GM23338 (cell line): ENCODE data around the gene APOLD1. TPM values are rescaled to one million over a fixed set of nuclear protein-coding genes. Genes with fewer than 3 reads are reported as not detected.

Source experiments
- ATAC-seq: fragments of 200-7000 bp; cut with Tn5 transposase; 3 replicates; pipeline ENCODE4 v1.9.1; 2020
- DNase-seq: peaks from one replicate; pipeline ENCODE4 v3.0.0-alpha.2; 2015; ENCODE audit warnings: low spot score
- H2AFZ ChIP-seq: fragments of 200-600 bp; sonication (generic); 2 replicates; pipeline ENCODE4 v1.8.0; 2016; ENCODE audit warnings: antibody characterized with exemption, mild to moderate bottlenecking, moderate library complexity
- H3F3A ChIP-seq: fragments of 200-600 bp; sonication (generic); replicated peaks from 2 replicates; pipeline ENCODE4 v1.8.0; 2017; ENCODE audit warnings: antibody characterized with exemption, mixed run types, low read depth
- H3K27ac ChIP-seq: fragments of 200-600 bp; sonication (generic); 2 replicates; pipeline ENCODE4 v1.6.1; 2016; ENCODE audit warnings: low read depth
- H3K27me3 ChIP-seq: fragments of 200-600 bp; sonication (generic); 2 replicates; pipeline ENCODE4 v1.8.0; 2016; ENCODE audit warnings: mild to moderate bottlenecking, mixed run types, moderate library complexity; ENCODE audit not compliant: insufficient read depth
- H3K36me3 ChIP-seq: fragments of 200-600 bp; sonication (generic); 2 replicates; pipeline ENCODE4 v1.8.0; 2016; ENCODE audit warnings: mild to moderate bottlenecking; ENCODE audit not compliant: insufficient read depth
- H3K4me1 ChIP-seq: fragments of 200-600 bp; sonication (generic); 2 replicates; pipeline ENCODE4 v1.8.0; 2016; ENCODE audit warnings: mild to moderate bottlenecking, moderate library complexity; ENCODE audit not compliant: insufficient read depth
- H3K4me2 ChIP-seq: fragments of 200-600 bp; sonication (generic); 2 replicates; pipeline ENCODE4 v1.7.1; 2017; ENCODE audit warnings: mixed run types
- H3K4me3 ChIP-seq: fragments of 200-600 bp; sonication (generic); 2 replicates; pipeline ENCODE4 v1.6.1; 2016; ENCODE audit warnings: mixed run types
- H3K79me2 ChIP-seq: fragments of 200-600 bp; sonication (generic); replicated peaks from 2 replicates; pipeline ENCODE4 v1.8.0; 2017; ENCODE audit warnings: mild to moderate bottlenecking; ENCODE audit not compliant: insufficient read depth
- H3K9me2 ChIP-seq: fragments of 200-600 bp; sonication (generic); 2 replicates; pipeline ENCODE4 v1.8.0; 2017; ENCODE audit not compliant: insufficient read depth
- H4K20me1 ChIP-seq: fragments of 200-600 bp; sonication (generic); replicated peaks from 2 replicates; pipeline ENCODE4 v1.8.0; 2017; ENCODE audit warnings: mild to moderate bottlenecking; ENCODE audit not compliant: insufficient read depth
- H3K27ac Mint-ChIP-seq: 2 replicates; pipeline ENCODE4 v1.8.0; 2020; ENCODE audit warnings: inconsistent platforms, mild to moderate bottlenecking, moderate library complexity, mixed read lengths
- H3K27me3 Mint-ChIP-seq: 3 replicates; pipeline ENCODE4 v1.8.0; 2022; ENCODE audit warnings: low read depth, mild to moderate bottlenecking, moderate library complexity, mixed read lengths, inconsistent platforms; ENCODE audit not compliant: insufficient read depth, poor library complexity
- H3K36me3 Mint-ChIP-seq: 3 replicates; pipeline ENCODE4 v1.8.0; 2021; ENCODE audit warnings: low read depth, mild to moderate bottlenecking, inconsistent platforms, moderate library complexity, mixed read lengths
- H3K4me1 Mint-ChIP-seq: 3 replicates; pipeline ENCODE4 v1.8.0; 2020; ENCODE audit warnings: mild to moderate bottlenecking, inconsistent platforms, mixed read lengths
- H3K4me3 Mint-ChIP-seq: 3 replicates; pipeline ENCODE4 v1.8.0; 2021; ENCODE audit warnings: moderate library complexity, mild to moderate bottlenecking, inconsistent platforms, mixed read lengths
- H3K9me3 Mint-ChIP-seq: 3 replicates; pipeline ENCODE4 v1.8.0; 2020; ENCODE audit warnings: moderate library complexity, mild to moderate bottlenecking, inconsistent platforms, mixed read lengths
- CREB1 ChIP-seq: fragments of 250-450 bp; sonication (Bioruptor Pico); IDR thresholded peaks from 2 replicates; pipeline ENCODE4 v1.5.0; 2020; ENCODE audit warnings: low read depth, mild to moderate bottlenecking, moderate library complexity
- CTCF ChIP-seq, 2 experiments: fragments of 200-600 bp in 1 of 2; sonication (generic) in 1 of 2; conservative IDR thresholded peaks; 2 replicates each; pipeline versions ENCODE4 v1.5.1 to v1.6.1; 2016 to 2017; ENCODE audit warnings: antibody characterized with exemption in 2 of 2, low read depth in 2 of 2, mild to moderate bottlenecking in 2 of 2, moderate library complexity in 1 of 2
- POLR2AphosphoS5 ChIP-seq: IDR thresholded peaks from 2 replicates; pipeline ENCODE4 v1.6.1; 2016; ENCODE audit warnings: antibody characterized with exemption, low read depth
- ZNF331 ChIP-seq: fragments of 250-450 bp; sonication (Bioruptor Pico); IDR thresholded peaks from 2 replicates; pipeline ENCODE4 v1.5.0; 2020; ENCODE audit warnings: low read depth, mild to moderate bottlenecking, moderate library complexity
- ZNF462 ChIP-seq: fragments of 250-450 bp; sonication (Bioruptor Pico); IDR thresholded peaks from 2 replicates; pipeline ENCODE4 v1.5.0; 2020; ENCODE audit warnings: mild to moderate bottlenecking, moderate library complexity
- microRNA counts: library from miRNA; unstranded; fragments of <30 nt; microRNA quantifications from one replicate; lab custom pipeline; 2017
- microRNA-seq: library from miRNA; unstranded; fragments of <30 nt; microRNA quantifications from one replicate; pipeline ENCODE4, GENCODE V29; 2017
- polyA plus RNA-seq: library from polyadenylated mRNA; unstranded; fragments of >200 nt; fragmentation: Nextera tagmentation; extraction: Ambion mirVana; gene quantifications from 2 replicates; pipeline ENCODE4 v1.2.1, GENCODE V29; 2016
- small RNA-seq: library from RNA; depleted of rRNA; stranded (forward); fragments of <200 nt; gene quantifications from one replicate; pipeline ENCODE3, GENCODE V24; 2014; ENCODE audit warnings: low replicate concordance
- total RNA-seq: library from RNA; depleted of rRNA; stranded (reverse); fragments of >200 nt; shearing (Covaris generic); gene quantifications from 2 replicates; pipeline ENCODE4 v1.2.3, GENCODE V29; 2014; rRNA removed

Gene APOLD1
- total and polyA plus RNA-seq, 2 experiments from 2014 or later = 0.94 to 1.8 TPM

GRCh38 chr12:12840580-12840899 lies 55.1 kb downstream of the APOLD1 start:
- ATAC-seq = no peak

More at GRCh38 chr12:12840580-12840899, 55.1 kb downstream of the APOLD1 start:
- no peak overlapping the region for H2AFZ ChIP-seq
- no peak overlapping the region for H3K4me3 ChIP-seq
- no peak overlapping the region for H3K4me3 Mint-ChIP-seq
- no peaks in the 10 kb centered on the region for H3K9me2 ChIP-seq
- no peak overlapping the region for H3K27ac Mint-ChIP-seq
- H3K79me2 ChIP-seq = no peaks in the 10 kb centered on the region
- H3K27ac ChIP-seq = no peak overlapping the region
- TF ChIP-seq POLR2AphosphoS5 (no peak), ZNF331 (CRISPR knock-in tag) (no peak), CREB1 (no peak), CTCF (conservative IDR thresholded peaks at IDR 0.05; ENCODE audit: low read depth in 2 of 2) (no peak), ZNF462 (CRISPR knock-in tag) (no peak)
- 0 out of 2 replicates have a peak, but pooled peaks cover 4% of the 10 kb centered on the region for H3K4me1 ChIP-seq
- H3K36me3 ChIP-seq = no peaks in the 10 kb centered on the region
- no peak for DNase-seq
- peaks cover 13% of the 10 kb centered on the region for H3K4me1 Mint-ChIP-seq
- no peaks in the 10 kb centered on the region for H3F3A ChIP-seq
- 0 out of 3 replicates have a peak, but pooled peaks cover 8% of the 10 kb centered on the region for H3K36me3 Mint-ChIP-seq
- H3K27me3 Mint-ChIP-seq = peaks cover 2% of the 10 kb centered on the region
- H3K4me2 ChIP-seq = no peak overlapping the region
- H4K20me1 ChIP-seq = 0 out of 2 replicates have a peak, but pooled peaks cover 5% of the 10 kb centered on the region
- H3K9me3 Mint-ChIP-seq = peaks cover 3% of the 10 kb centered on the region; the same call in 1 of the 3 replicates
- H3K27me3 ChIP-seq = no peaks in the 10 kb centered on the region

MicroRNAs encoded within 50 kb of the gene (microRNA counts, 767-probe panel; counts per million panel counts)
- microRNA hsa-miR-613 (lab: Ali Mortazavi, UCI) = not detected

Small RNA genes within 50 kb of the gene (microRNA-seq; reads per million reads assigned to microRNA genes)
- not detected for gene MIR613

Small RNA genes within 50 kb of the gene (small RNA-seq; reads per million reads assigned to genes)
- gene AC007215.1 (not detected), gene MIR613 (not detected)

Other genes starting within 250 kb of the APOLD1 start
- gene DUSP16, start 222.8 kb upstream of the APOLD1 start, total RNA-seq = 52.8 and 59.4 TPM in 2 replicates
- 11.7 and 12.5 TPM in 2 replicates for gene DUSP16, start 222.8 kb upstream of the APOLD1 start, polyA plus RNA-seq
- 20.5 and 21.6 TPM in 2 replicates for gene CREBL2, start 173.8 kb upstream of the APOLD1 start, total RNA-seq
- gene CREBL2, start 173.8 kb upstream of the APOLD1 start, polyA plus RNA-seq = 9.0 and 9.3 TPM in 2 replicates
- 15.3 and 18.7 TPM in 2 replicates for gene GPR19, start 89.5 kb upstream of the APOLD1 start, total RNA-seq
- 12.1 and 14.3 TPM in 2 replicates for gene GPR19, start 89.5 kb upstream of the APOLD1 start, polyA plus RNA-seq
- gene CDKN1B, start 68.3 kb upstream of the APOLD1 start, total RNA-seq = 27.9 and 30.6 TPM in 2 replicates
- 9.3 and 9.5 TPM in 2 replicates for gene CDKN1B, start 68.3 kb upstream of the APOLD1 start, polyA plus RNA-seq
- gene DDX47, start 27.7 kb downstream of the APOLD1 start, total RNA-seq = 90.8 and 98.0 TPM in 2 replicates
- 41.6 and 54.0 TPM in 2 replicates for gene DDX47, start 27.7 kb downstream of the APOLD1 start, polyA plus RNA-seq
- gene GPRC5A, start 105.9 kb downstream of the APOLD1 start, total RNA-seq = 0.38 and 1.0 TPM in 2 replicates
- gene GPRC5A, start 105.9 kb downstream of the APOLD1 start, polyA plus RNA-seq = 0.16 and 0.21 TPM in 2 replicates
- not detected in 2 replicates for gene GPRC5D, start 166.5 kb downstream of the APOLD1 start, total RNA-seq
- gene GPRC5D, start 166.5 kb downstream of the APOLD1 start, polyA plus RNA-seq = not detected in 2 replicates
- gene HEBP1, start 214.6 kb downstream of the APOLD1 start, total RNA-seq = 25.2 and 33.9 TPM in 2 replicates
- gene HEBP1, start 214.6 kb downstream of the APOLD1 start, polyA plus RNA-seq = 45.1 and 46.8 TPM in 2 replicates